Adrenal gland (tissue), 12 donors: Measurements from ENCODE around the gene ARHGEF17. TPM values are rescaled to one million over a fixed set of nuclear protein-coding genes. Genes with fewer than 3 reads are reported as not detected.
A peak's percentile ranks its signal among the peaks of the same experiment; 100 is the strongest.

Experiments
- DNase-seq, 7 donors: peaks; one replicate each; pipeline ENCODE4 v3.0.0-alpha.2; 2019 to 2020
- H3K27ac ChIP-seq, 5 donors: fragments of 200-600 bp; sonication (generic) in 4 of 5; 1 replicate in 3 of 5; 2 replicates in 2 of 5; pipeline versions ENCODE4 v1.5.1 to v1.8.0; 2016 to 2020; ENCODE audit warnings: mild to moderate bottlenecking in 1 of 5
- H3K27me3 ChIP-seq: fragments of 200-600 bp; 2 replicates; pipeline ENCODE4 v1.8.0; 2021
- H3K36me3 ChIP-seq, 2 donors: fragments of 200-600 bp; replicated peaks in 1 of 2; 1 replicate in 1 of 2; 2 replicates in 1 of 2; pipeline versions ENCODE4 v1.5.1 to v1.8.0; 2018 to 2022
- H3K4me1 ChIP-seq, 2 donors: fragments of 200-600 bp; replicated peaks in 1 of 2; 1 replicate in 1 of 2; 2 replicates in 1 of 2; pipeline versions ENCODE4 v1.5.1 to v1.8.0; 2018 to 2021
- H3K4me3 ChIP-seq, 4 donors: fragments of 200-600 bp; sonication (generic) in 3 of 4; one replicate each; pipeline ENCODE4 v1.5.1; 2016 to 2018
- H3K9me3 ChIP-seq, 3 donors: fragments of 200-600 bp; sonication (generic) in 1 of 3; replicated peaks in 1 of 3; 1 replicate in 2 of 3; 2 replicates in 1 of 3; pipeline versions ENCODE4 v1.5.1 to v1.8.0; 2016 to 2021
- POLR2A ChIP-seq, 2 donors: fragments of 450-650 bp; IDR thresholded peaks; one replicate each; pipeline ENCODE4 v1.6.1; 2017; ENCODE audit warnings: antibody characterized with exemption in 2 of 2, mild to moderate bottlenecking in 2 of 2, moderate library complexity in 1 of 2
- WGBS, 4 donors: extraction: QIAGEN DNeasy Blood & Tissue Kit in 2 of 4; methylation state at CpG; one replicate each; pipeline versions ENCODE4 v1.1.5 to v1.1.7; 2013 to 2017; 5-methylcytosine and 5-hydroxymethylcytosine counted together
- intact Hi-C, 2 donors: fragments of 100-400 bp; cut with DNase I; formaldehyde crosslinking; loops; one replicate each; pipeline versions ENCODE4 v1.14.1 to v1.15.0; 2022 to 2023
- polyA plus RNA-seq, 3 donors: library from polyadenylated mRNA; stranded (reverse); fragments of 200-250 nt in 2 of 3; fragments of 350-450 nt in 1 of 3; fragmentation: Illumina TruSeq in 1 of 3; extraction: RNeasy Lipid Tissue Mini Kit (QIAGEN cat#74804) in 1 of 3; gene quantifications; one replicate each; pipeline ENCODE4 v1.2.3, GENCODE V29; 2013 to 2014
- total RNA-seq, 9 donors: library from RNA; depleted of rRNA in 4 of 9; stranded (reverse); fragments of >200 nt in 4 of 9; fragments of 120-200 nt in 1 of 9; fragmentation: NEBNext Ultra II Directional in 1 of 9; extraction: Animal tissue kit (Norgen Biotek cat#: 25700) in 1 of 9; gene quantifications; one replicate each; pipeline versions ENCODE4 v1.1.0 to v1.2.4, GENCODE V29; 2013 to 2023
- TF ChIP-seq, protein P1 (sequence below), 6 experiments: fragments of 450-650 bp in 4 of 6; fragments of 200-600 bp in 2 of 6; sonication (generic) in 1 of 6; IDR thresholded peaks; 1 replicate in 5 of 6; 2 replicates in 1 of 6; pipeline versions ENCODE4 v1.5.1 to v1.8.0; 2016 to 2021; ENCODE audit warnings: antibody characterized with exemption in 6 of 6, mild to moderate bottlenecking in 2 of 6, moderate library complexity in 1 of 6
- donor health status: healthy with polysubstance abuse.
- donor health status: Bipolar disorder and iron deficiency.
- donor health status: DM: yes; HTN: yes; CAD: no.
- donor health status: DM: no; HTN: no; CAD: no.
- donor health status: DM: no; HTN: no; CAD: no.
- donor health status: DM: yes; HTN: yes; CAD: no.

The ARHGEF17 gene
- total and polyA plus RNA-seq, 12 donors: 8.1 to 48.2 (median 20.4) TPM

DNA sequence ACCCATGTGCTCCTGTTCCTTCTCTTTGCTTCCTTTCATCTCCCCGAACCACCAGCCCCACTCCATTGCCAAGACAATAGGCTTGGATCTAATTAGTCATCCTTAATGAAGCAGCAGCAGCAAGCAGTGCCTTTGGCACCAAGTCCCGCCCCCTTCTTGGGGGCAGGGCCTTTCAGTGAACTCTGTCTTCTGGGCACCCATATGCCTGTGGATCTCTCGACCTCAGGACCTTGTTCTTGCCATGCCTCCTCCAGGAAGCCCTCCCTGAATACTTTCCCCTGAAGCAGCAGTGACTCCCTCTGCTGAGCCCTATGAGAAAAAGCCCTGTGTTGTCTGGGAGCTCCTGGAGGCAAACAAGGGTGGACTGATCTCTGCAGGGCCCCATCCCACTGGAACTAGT, 32.1 kb downstream of the ARHGEF17 start:
- H3K27me3 ChIP-seq: no peaks in the 10 kb centered on the region
- DNase-seq: no peak
- no peaks in the 10 kb centered on the region for H3K9me3 ChIP-seq
- H3K36me3 ChIP-seq: no peaks in the 10 kb centered on the region
- peaks cover 5 to 18% of the 10 kb centered on the region in 2 donors for H3K4me1 ChIP-seq
- TF ChIP-seq, protein P1, sequence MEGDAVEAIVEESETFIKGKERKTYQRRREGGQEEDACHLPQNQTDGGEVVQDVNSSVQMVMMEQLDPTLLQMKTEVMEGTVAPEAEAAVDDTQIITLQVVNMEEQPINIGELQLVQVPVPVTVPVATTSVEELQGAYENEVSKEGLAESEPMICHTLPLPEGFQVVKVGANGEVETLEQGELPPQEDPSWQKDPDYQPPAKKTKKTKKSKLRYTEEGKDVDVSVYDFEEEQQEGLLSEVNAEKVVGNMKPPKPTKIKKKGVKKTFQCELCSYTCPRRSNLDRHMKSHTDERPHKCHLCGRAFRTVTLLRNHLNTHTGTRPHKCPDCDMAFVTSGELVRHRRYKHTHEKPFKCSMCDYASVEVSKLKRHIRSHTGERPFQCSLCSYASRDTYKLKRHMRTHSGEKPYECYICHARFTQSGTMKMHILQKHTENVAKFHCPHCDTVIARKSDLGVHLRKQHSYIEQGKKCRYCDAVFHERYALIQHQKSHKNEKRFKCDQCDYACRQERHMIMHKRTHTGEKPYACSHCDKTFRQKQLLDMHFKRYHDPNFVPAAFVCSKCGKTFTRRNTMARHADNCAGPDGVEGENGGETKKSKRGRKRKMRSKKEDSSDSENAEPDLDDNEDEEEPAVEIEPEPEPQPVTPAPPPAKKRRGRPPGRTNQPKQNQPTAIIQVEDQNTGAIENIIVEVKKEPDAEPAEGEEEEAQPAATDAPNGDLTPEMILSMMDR (IDR thresholded peaks at IDR 0.05): no peak
- TF ChIP-seq POLR2A (IDR thresholded peaks at IDR 0.05): no peak
- 47 to 65% (median 55%) methylated on average over 3 of the region's 3 CpGs for WGBS, 4 donors
- intact Hi-C loops: loop anchor here (5.0 to 10.0 kb wide), 2 partner anchors 33 to 315 kb away; partner anchors contain the start of gene ARHGEF17 (in 1 of the 2)
- no peak overlapping the region for H3K4me3 ChIP-seq
- no peak overlapping the region for H3K27ac ChIP-seq

DNA sequence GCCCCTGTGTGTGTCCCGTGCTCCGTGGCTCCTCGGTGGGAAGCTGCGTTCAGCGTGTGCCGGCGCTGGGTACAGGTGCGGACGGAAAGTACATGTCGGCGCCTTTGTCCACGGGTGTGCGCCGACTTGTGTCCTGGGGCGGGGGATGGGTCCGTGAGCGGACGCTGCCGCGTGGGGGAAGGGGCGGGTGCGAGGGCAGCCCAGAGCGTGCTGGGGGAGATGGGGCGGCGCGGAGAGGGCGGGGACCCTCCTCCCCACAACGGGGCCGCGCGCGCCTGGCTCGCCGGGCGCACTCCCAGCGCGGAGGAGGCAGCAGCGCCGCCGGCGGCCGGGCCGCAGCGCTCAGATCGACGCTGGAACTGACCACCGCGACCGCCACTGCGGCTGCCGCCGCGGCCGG, 34.6 kb downstream of the ARHGEF17 start:
- Histone ChIP-seq H3K9me3 (no peaks in the 10 kb centered on the region), H3K27me3 (no peaks in the 10 kb centered on the region), H3K4me3 (peak overlapping the region in 1 of 4 donors; percentile 52), H3K27ac (peak overlapping the region in 2 of 5 donors; percentile 16 to 65), H3K36me3 (no peaks in the 10 kb centered on the region), H3K4me1 (peaks cover 5 to 17% of the 10 kb centered on the region in 2 donors)
- intact Hi-C loops: loop anchor here (5.0 to 10.0 kb wide), 2 partner anchors 35 to 312 kb away; partner anchors contain the start of gene ARHGEF17 (in 1 of the 2)
- DNase-seq: no peak
- TF ChIP-seq, protein P1 (IDR thresholded peaks at IDR 0.05): no peak
- no peak for TF ChIP-seq POLR2A (IDR thresholded peaks at IDR 0.05)
- WGBS, 4 donors: 26 to 39% (median 30%) methylated on average over 35 to 54 of the region's 54 CpGs; no CpG with 5 or more reads in 1 of the 4 donors

DNA sequence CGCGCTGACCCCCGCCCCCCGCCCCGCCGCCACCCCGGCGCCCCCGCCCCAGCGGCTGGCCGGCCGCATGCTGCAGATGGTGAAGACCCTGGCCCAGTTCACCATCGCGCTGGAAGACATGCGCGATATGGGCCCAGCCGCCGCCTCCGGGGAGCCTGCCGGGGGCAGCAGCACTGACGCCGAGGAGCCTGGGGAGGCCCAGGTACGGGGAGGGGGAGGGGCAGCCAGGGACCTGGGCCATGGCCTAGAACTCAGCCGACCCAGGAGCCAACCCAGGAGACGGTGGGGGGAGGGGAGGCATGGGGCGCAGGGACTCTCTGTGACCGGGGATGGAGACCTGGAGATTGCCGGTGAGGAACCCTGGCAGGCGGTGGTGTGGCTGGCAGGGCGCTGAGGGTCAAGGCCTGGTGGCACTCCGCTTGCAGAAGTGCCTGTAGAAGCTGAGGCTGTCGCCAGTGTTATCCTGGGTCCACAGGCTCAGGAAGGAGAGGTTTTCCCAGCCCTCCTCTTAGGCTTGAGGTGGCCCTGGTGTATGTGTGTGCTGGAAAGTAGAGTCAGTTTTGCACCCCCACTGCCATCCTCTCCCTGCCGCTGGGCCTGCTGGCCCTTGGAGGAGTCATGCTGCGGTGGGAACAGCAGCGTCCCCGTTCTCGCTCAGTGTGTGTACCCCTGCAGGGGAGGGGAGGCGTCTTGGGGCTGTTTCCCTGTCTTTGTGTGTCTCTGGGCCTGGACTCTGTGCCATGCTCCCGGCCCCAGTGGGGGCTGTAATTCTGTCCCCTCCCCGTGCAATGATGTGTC, 35.2 kb downstream of the ARHGEF17 start:
- DNase-seq: peak in 1 of 7 donors; percentile 21
- peak overlapping the region in 1 of 4 donors; percentile 52 for H3K4me3 ChIP-seq
- no peaks in the 10 kb centered on the region for H3K9me3 ChIP-seq
- H3K27ac ChIP-seq: peak overlapping the region in 2 of 5 donors; percentile 16 to 65
- H3K27me3 ChIP-seq: no peaks in the 10 kb centered on the region
- WGBS, 4 donors: 36 to 74% (median 53%) methylated on average over 6 to 40 of the region's 40 CpGs
- no peaks in the 10 kb centered on the region for H3K36me3 ChIP-seq
- intact Hi-C loops: loop anchor here (5.0 to 10.0 kb wide), 2 partner anchors 36 to 312 kb away; partner anchors contain the start of gene ARHGEF17 (in 1 of the 2)
- peaks cover 5 to 17% of the 10 kb centered on the region in 2 donors for H3K4me1 ChIP-seq
- TF ChIP-seq POLR2A (IDR thresholded peaks at IDR 0.05): no peak
- TF ChIP-seq, protein P1 (IDR thresholded peaks at IDR 0.05): no peak

DNA sequence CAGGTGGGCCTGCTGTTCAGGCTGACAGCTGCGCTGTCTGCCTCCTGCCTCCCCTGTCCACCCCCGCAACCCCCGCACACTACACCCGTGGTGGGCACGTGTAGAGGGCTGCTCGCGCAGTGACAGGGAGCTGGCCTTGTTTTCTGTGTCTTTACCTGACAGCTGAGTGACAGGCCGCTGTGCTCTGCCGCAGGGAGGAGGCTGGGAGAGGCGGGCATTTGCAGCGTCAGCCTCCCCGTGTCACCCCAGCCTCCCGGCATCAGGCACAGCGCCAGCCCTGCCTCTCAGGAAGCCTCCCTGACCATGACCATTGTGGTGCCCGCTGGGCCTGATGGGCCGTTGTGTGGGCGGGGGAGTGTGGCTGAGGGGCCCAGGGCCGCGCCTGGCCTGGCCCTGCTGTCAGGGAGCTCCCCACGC, 36.1 kb downstream of the ARHGEF17 start:
- 61 to 71% (median 68%) methylated on average over 14 to 20 of the region's 20 CpGs; no CpG with 5 or more reads in 1 of the 4 donors for WGBS, 4 donors
- Histone ChIP-seq H3K4me1 (peaks cover 5 to 17% of the 10 kb centered on the region in 2 donors), H3K27ac (peak overlapping the region in 2 of 5 donors; percentile 31 to 65), H3K9me3 (no peaks in the 10 kb centered on the region), H3K4me3 (no peak overlapping the region), H3K36me3 (no peaks in the 10 kb centered on the region), H3K27me3 (no peaks in the 10 kb centered on the region)
- DNase-seq: peak in 2 of 7 donors; percentile 48 to 87
- intact Hi-C loops: loop anchor here (5.0 to 10.0 kb wide), 2 partner anchors 37 to 311 kb away; partner anchors contain the start of gene ARHGEF17 (in 1 of the 2)
- TF ChIP-seq, protein P1 (IDR thresholded peaks at IDR 0.05): no peak
- no peak for TF ChIP-seq POLR2A (IDR thresholded peaks at IDR 0.05)
